K562 (cell line): ENCODE measurements around the gene SLC45A3. TPM values are rescaled to one million over a fixed set of nuclear protein-coding genes. Genes with fewer than 3 reads are reported as not detected.

Experiments
- EHMT2 ChIP-seq: fragments of 450-650 bp; IDR thresholded peaks from 2 replicates; pipeline ENCODE4 v1.6.1; 2018; ENCODE audit warnings: antibody characterized with exemption
- HMGN3 ChIP-seq: IDR thresholded peaks from 2 replicates; pipeline ENCODE4 v1.6.1; 2011; ENCODE audit warnings: borderline replicate concordance, low read depth, mild to moderate bottlenecking, mixed read lengths, low read length; ENCODE audit not compliant: insufficient read length; ENCODE audit errors: extremely low read depth
- KLF6 ChIP-seq: fragments of 250-450 bp; sonication (Bioruptor Pico); IDR thresholded peaks from 2 replicates; pipeline ENCODE4 v1.4.0; 2020; ENCODE audit warnings: mild to moderate bottlenecking, moderate library complexity, borderline replicate concordance
- NCOA6 ChIP-seq: fragments of 450-650 bp; IDR thresholded peaks from 2 replicates; pipeline ENCODE4 v1.6.1; 2017; ENCODE audit warnings: mild to moderate bottlenecking
- NFIC ChIP-seq: fragments of 450-650 bp; IDR thresholded peaks from 2 replicates; pipeline ENCODE4 v1.6.1; 2017; ENCODE audit warnings: mild to moderate bottlenecking, inconsistent platforms
- RB1 ChIP-seq: fragments of 450-650 bp; IDR thresholded peaks from 2 replicates; pipeline ENCODE4 v1.6.1; 2017; ENCODE audit warnings: low read depth, mild to moderate bottlenecking
- ZFP1 ChIP-seq: fragments of 450-650 bp; formaldehyde crosslinking; IDR thresholded peaks from 2 replicates; pipeline ENCODE4 v1.4.0; 2020; ENCODE audit warnings: mild to moderate bottlenecking, mixed read lengths
- ZNF146 ChIP-seq: IDR thresholded peaks from one replicate; pipeline ENCODE4 v1.6.1; 2018; ENCODE audit warnings: missing compliant biosample characterization; ENCODE audit not compliant: unreplicated experiment
- polyA plus RNA-seq, 8 experiments: library from polyadenylated mRNA; depleted of rRNA in 4 of 8; stranded (reverse) in 5 of 8; unstranded in 3 of 8; fragments of >200 nt; fragmentation: Nextera tagmentation in 2 of 8; fragmentation: Illumina TruSeq in 1 of 8; extraction: Ambion mirVana in 2 of 8; extraction: Trizol in 1 of 8; gene quantifications; 2 replicates each; pipeline versions ENCODE4 v1.2.1 to v1.2.3, GENCODE V29; 2011 to 2014; ENCODE audit warnings: inconsistent platforms in 1 of 8, missing spikeins in 1 of 8
- total RNA-seq, 7 experiments: library from RNA; depleted of rRNA in 6 of 7; stranded (reverse); fragments of >200 nt in 6 of 7; fragmentation: Illumina TruSeq in 2 of 7; extraction: Trizol in 2 of 7; gene quantifications; 2 replicates each; pipeline versions ENCODE4 v1.2.1 to v1.2.3, GENCODE V29; 2011 to 2021; ENCODE audit warnings: low replicate concordance in 1 of 7
- TF ChIP-seq, protein P1 (sequence below): fragments of 200-800 bp; sonication (Bioruptor generic); IDR thresholded peaks from 2 replicates; pipeline ENCODE4 v1.6.1; 2017; ENCODE audit warnings: missing genetic modification characterization, missing compliant biosample characterization
- TF ChIP-seq, protein P2 (sequence below): sonication (generic); formaldehyde crosslinking; IDR thresholded peaks from 2 replicates; pipeline ENCODE4 v1.8.1; 2022; ENCODE audit warnings: missing genetic modification reagents
- TF ChIP-seq, protein P3 (sequence below): sonication (generic); formaldehyde crosslinking; IDR thresholded peaks from 2 replicates; pipeline ENCODE4 v1.8.1; 2023; ENCODE audit warnings: mild to moderate bottlenecking, missing genetic modification reagents
- TF ChIP-seq, protein P4 (sequence below): fragments of 450-650 bp; IDR thresholded peaks from 2 replicates; pipeline ENCODE4 v1.6.1; 2016; ENCODE audit warnings: antibody characterized with exemption
- TF ChIP-seq, protein P5 (sequence below): sonication (generic); IDR thresholded peaks from 2 replicates; pipeline ENCODE4 v1.6.1; 2016
- TF ChIP-seq, protein P6 (sequence below): sonication (generic); formaldehyde crosslinking; IDR thresholded peaks from 2 replicates; pipeline ENCODE4 v1.8.1; 2022; ENCODE audit warnings: missing genetic modification reagents
- TF ChIP-seq, protein P7 (sequence below): sonication (generic); formaldehyde crosslinking; IDR thresholded peaks from 2 replicates; pipeline ENCODE4 v1.8.0; 2023; ENCODE audit warnings: mild to moderate bottlenecking, missing genetic modification reagents

SLC45A3 gene
- total and polyA plus RNA-seq, 9 of the 15 experiments (the other 6 are each of a cell fraction or from before 2014, with no cell fraction given): 0.06 to 3.3 (median 1.3) TPM

DNA sequence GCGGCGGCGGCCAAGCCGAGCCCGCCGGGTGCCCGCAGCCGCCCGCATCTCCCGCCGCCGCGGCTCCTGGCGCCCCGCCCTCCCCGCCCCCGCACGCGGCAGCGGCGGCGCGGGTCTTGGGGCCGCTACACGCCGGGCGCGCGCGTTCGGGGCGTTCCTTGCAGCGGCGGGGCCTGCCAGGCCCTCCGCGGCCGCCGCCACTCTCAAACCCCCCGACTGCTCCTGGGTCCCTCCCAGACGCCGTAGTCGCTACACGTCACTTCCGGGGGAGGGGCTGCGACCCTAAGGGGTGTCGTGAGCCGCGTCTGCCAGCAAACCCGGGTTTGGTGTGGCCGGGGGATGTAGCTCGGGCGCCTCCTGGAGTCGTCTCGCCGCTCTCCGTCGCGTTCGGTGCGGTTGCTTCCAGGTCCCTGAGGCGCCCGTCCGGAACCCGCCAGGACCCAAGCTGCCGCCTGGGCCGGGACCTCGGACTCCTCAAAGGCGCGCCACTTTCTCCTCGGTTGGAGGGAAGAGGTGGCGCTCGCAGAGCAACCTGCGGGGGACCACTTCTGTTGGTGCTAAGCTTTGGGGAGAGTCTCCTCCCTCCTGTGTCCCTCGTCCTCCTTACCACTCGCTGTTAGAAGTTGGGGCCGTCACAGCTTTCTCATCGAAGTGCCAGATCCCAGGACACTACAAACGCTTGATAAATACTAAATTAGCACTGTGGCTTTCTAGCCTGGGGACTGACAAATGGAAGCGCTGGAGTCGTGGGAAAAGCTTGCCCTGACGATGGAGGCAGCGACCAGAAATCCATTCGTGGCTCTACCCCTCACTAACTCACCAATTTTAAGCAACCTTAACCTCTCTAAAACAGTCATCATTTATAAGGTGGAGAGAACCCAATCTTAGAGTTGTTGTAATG lies 48.3 kb downstream of the SLC45A3 start, which contains the start of gene ELK4 (continued):
- TF ChIP-seq KLF6 (CRISPR knock-in tag): peak; percentile 77; the same call in 1 of the 2 replicates
- TF ChIP-seq, protein P1, sequence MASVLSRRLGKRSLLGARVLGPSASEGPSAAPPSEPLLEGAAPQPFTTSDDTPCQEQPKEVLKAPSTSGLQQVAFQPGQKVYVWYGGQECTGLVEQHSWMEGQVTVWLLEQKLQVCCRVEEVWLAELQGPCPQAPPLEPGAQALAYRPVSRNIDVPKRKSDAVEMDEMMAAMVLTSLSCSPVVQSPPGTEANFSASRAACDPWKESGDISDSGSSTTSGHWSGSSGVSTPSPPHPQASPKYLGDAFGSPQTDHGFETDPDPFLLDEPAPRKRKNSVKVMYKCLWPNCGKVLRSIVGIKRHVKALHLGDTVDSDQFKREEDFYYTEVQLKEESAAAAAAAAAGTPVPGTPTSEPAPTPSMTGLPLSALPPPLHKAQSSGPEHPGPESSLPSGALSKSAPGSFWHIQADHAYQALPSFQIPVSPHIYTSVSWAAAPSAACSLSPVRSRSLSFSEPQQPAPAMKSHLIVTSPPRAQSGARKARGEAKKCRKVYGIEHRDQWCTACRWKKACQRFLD: no peak
- peak; percentile 65 for TF ChIP-seq NFIC
- no peak for TF ChIP-seq ZFP1 (CRISPR knock-in tag)
- TF ChIP-seq, protein P2, sequence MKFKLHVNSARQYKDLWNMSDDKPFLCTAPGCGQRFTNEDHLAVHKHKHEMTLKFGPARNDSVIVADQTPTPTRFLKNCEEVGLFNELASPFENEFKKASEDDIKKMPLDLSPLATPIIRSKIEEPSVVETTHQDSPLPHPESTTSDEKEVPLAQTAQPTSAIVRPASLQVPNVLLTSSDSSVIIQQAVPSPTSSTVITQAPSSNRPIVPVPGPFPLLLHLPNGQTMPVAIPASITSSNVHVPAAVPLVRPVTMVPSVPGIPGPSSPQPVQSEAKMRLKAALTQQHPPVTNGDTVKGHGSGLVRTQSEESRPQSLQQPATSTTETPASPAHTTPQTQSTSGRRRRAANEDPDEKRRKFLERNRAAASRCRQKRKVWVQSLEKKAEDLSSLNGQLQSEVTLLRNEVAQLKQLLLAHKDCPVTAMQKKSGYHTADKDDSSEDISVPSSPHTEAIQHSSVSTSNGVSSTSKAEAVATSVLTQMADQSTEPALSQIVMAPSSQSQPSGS: no peak
- TF ChIP-seq, protein P3, sequence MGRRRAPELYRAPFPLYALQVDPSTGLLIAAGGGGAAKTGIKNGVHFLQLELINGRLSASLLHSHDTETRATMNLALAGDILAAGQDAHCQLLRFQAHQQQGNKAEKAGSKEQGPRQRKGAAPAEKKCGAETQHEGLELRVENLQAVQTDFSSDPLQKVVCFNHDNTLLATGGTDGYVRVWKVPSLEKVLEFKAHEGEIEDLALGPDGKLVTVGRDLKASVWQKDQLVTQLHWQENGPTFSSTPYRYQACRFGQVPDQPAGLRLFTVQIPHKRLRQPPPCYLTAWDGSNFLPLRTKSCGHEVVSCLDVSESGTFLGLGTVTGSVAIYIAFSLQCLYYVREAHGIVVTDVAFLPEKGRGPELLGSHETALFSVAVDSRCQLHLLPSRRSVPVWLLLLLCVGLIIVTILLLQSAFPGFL (CRISPR knock-in tag): peak; percentile 96
- TF ChIP-seq EHMT2: no peak
- peak; percentile 5 for TF ChIP-seq ZNF146 (CRISPR knock-in tag)
- peak; percentile 78 for TF ChIP-seq HMGN3
- TF ChIP-seq, protein P4, sequence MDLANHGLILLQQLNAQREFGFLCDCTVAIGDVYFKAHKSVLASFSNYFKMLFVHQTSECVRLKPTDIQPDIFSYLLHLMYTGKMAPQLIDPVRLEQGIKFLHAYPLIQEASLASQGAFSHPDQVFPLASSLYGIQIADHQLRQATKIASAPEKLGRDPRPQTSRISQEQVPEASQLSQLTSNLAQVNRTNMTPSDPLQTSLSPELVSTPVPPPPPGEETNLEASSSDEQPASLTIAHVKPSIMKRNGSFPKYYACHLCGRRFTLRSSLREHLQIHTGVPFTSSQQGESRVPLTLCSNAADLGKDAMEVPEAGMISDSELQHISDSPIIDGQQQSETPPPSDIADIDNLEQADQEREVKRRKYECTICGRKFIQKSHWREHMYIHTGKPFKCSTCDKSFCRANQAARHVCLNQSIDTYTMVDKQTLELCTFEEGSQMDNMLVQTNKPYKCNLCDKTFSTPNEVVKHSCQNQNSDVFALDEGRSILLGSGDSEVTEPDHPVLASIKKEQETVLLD: no peak
- no peak for TF ChIP-seq NCOA6
- TF ChIP-seq, protein P5, sequence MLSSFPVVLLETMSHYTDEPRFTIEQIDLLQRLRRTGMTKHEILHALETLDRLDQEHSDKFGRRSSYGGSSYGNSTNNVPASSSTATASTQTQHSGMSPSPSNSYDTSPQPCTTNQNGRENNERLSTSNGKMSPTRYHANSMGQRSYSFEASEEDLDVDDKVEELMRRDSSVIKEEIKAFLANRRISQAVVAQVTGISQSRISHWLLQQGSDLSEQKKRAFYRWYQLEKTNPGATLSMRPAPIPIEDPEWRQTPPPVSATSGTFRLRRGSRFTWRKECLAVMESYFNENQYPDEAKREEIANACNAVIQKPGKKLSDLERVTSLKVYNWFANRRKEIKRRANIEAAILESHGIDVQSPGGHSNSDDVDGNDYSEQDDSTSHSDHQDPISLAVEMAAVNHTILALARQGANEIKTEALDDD: no peak
- TF ChIP-seq, protein P6, sequence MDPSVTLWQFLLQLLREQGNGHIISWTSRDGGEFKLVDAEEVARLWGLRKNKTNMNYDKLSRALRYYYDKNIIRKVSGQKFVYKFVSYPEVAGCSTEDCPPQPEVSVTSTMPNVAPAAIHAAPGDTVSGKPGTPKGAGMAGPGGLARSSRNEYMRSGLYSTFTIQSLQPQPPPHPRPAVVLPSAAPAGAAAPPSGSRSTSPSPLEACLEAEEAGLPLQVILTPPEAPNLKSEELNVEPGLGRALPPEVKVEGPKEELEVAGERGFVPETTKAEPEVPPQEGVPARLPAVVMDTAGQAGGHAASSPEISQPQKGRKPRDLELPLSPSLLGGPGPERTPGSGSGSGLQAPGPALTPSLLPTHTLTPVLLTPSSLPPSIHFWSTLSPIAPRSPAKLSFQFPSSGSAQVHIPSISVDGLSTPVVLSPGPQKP (CRISPR knock-in tag): no peak
- TF ChIP-seq, protein P7, sequence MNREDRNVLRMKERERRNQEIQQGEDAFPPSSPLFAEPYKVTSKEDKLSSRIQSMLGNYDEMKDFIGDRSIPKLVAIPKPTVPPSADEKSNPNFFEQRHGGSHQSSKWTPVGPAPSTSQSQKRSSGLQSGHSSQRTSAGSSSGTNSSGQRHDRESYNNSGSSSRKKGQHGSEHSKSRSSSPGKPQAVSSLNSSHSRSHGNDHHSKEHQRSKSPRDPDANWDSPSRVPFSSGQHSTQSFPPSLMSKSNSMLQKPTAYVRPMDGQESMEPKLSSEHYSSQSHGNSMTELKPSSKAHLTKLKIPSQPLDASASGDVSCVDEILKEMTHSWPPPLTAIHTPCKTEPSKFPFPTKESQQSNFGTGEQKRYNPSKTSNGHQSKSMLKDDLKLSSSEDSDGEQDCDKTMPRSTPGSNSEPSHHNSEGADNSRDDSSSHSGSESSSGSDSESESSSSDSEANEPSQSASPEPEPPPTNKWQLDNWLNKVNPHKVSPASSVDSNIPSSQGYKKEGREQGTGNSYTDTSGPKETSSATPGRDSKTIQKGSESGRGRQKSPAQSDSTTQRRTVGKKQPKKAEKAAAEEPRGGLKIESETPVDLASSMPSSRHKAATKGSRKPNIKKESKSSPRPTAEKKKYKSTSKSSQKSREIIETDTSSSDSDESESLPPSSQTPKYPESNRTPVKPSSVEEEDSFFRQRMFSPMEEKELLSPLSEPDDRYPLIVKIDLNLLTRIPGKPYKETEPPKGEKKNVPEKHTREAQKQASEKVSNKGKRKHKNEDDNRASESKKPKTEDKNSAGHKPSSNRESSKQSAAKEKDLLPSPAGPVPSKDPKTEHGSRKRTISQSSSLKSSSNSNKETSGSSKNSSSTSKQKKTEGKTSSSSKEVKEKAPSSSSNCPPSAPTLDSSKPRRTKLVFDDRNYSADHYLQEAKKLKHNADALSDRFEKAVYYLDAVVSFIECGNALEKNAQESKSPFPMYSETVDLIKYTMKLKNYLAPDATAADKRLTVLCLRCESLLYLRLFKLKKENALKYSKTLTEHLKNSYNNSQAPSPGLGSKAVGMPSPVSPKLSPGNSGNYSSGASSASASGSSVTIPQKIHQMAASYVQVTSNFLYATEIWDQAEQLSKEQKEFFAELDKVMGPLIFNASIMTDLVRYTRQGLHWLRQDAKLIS (CRISPR knock-in tag): peak; percentile 88; the same call in 1 of the 2 replicates
- TF ChIP-seq RB1: peak; percentile 88
